Measurements from ENCODE around the gene WBP1. TPM values are rescaled to one million over a fixed set of nuclear protein-coding genes. Genes with fewer than 3 reads are reported as not detected.
A peak's percentile ranks its signal among the peaks of the same experiment; 100 is the strongest.

The WBP1 gene
- total and polyA plus RNA-seq, 2 experiments from 2014 or later, result 156 to 174 TPM

DNA sequence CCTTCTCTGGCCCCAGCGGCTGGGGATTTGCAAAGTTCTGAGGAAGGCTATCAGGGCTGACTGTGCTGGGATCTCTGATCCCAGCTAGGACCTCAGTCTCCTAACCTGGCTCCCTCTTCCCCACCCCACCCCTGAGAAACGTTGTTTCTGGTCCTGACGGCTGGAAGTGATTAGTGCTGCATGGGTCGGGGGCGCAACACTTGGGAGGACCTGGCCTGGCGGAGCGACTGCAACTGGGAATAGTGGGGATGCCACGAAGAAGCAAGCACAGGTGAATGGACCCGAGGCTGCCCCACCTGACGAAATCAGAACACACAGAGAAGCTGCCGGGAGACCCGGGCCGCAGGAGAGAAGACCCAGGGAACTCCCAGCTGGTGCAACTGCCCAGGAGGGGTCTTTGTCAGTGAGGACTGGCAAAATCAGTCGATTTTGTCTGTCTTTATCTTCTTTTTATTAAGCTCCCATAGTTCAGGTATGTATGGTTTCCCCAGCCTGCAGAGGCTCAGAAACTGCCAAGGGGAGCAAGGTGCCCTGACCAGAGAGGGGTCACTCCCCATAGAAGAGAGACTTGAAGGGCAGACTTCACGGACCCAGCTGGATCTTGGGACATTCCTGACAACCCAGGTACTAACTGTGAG, 41.8 kb downstream of the WBP1 start:
- H3K27ac ChIP-seq, result no peak overlapping the region
- peaks cover 17% of the 10 kb centered on the region for H3K4me1 ChIP-seq (ENCODE audit: low read depth)
- no peaks in the 10 kb centered on the region for H3K36me3 ChIP-seq
- TF ChIP-seq, protein P1, sequence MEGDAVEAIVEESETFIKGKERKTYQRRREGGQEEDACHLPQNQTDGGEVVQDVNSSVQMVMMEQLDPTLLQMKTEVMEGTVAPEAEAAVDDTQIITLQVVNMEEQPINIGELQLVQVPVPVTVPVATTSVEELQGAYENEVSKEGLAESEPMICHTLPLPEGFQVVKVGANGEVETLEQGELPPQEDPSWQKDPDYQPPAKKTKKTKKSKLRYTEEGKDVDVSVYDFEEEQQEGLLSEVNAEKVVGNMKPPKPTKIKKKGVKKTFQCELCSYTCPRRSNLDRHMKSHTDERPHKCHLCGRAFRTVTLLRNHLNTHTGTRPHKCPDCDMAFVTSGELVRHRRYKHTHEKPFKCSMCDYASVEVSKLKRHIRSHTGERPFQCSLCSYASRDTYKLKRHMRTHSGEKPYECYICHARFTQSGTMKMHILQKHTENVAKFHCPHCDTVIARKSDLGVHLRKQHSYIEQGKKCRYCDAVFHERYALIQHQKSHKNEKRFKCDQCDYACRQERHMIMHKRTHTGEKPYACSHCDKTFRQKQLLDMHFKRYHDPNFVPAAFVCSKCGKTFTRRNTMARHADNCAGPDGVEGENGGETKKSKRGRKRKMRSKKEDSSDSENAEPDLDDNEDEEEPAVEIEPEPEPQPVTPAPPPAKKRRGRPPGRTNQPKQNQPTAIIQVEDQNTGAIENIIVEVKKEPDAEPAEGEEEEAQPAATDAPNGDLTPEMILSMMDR (IDR thresholded peaks at IDR 0.05; ENCODE audit: low read depth, low read length), result no peak
- H3K9me3 ChIP-seq (ENCODE audit: low read depth), result no peaks in the 10 kb centered on the region
- H3K27me3 ChIP-seq, result peaks cover 100% of the 10 kb centered on the region
- DNase-seq (ENCODE audit: low read depth in 1 of 2, low spot score in 1 of 2), result no peak
- peak overlapping the region; percentile 28 for H3K4me3 ChIP-seq

DNA sequence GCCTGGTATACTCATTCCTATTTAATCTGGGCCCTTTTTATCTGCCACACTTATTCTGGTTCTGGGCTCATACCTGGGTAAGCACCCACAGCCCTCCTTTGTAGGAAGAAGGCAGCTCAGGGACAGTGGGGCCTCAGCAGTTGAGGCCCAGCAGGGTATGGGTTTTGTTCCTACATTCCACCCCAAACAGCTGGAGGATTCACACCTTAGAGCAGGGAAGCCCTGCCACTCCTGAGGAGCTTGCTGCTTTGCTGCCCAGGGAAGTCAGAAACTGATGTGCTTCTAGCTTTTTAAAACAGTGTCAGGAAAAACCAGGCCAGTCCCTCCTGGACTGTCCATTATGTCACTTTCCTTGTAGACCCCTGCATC, 42.3 kb downstream of the WBP1 start:
- H3K36me3 ChIP-seq, result peaks cover 4% of the 10 kb centered on the region
- H3K9me3 ChIP-seq (ENCODE audit: low read depth), result no peaks in the 10 kb centered on the region
- no peak overlapping the region for H3K4me3 ChIP-seq
- TF ChIP-seq, protein P1 (IDR thresholded peaks at IDR 0.05; ENCODE audit: low read depth, low read length), result no peak
- no peak overlapping the region for H3K27ac ChIP-seq
- H3K27me3 ChIP-seq, result peaks cover 100% of the 10 kb centered on the region
- H3K4me1 ChIP-seq (ENCODE audit: low read depth), result peaks cover 17% of the 10 kb centered on the region
- DNase-seq (ENCODE audit: low read depth in 1 of 2, low spot score in 1 of 2), result no peak

DNA sequence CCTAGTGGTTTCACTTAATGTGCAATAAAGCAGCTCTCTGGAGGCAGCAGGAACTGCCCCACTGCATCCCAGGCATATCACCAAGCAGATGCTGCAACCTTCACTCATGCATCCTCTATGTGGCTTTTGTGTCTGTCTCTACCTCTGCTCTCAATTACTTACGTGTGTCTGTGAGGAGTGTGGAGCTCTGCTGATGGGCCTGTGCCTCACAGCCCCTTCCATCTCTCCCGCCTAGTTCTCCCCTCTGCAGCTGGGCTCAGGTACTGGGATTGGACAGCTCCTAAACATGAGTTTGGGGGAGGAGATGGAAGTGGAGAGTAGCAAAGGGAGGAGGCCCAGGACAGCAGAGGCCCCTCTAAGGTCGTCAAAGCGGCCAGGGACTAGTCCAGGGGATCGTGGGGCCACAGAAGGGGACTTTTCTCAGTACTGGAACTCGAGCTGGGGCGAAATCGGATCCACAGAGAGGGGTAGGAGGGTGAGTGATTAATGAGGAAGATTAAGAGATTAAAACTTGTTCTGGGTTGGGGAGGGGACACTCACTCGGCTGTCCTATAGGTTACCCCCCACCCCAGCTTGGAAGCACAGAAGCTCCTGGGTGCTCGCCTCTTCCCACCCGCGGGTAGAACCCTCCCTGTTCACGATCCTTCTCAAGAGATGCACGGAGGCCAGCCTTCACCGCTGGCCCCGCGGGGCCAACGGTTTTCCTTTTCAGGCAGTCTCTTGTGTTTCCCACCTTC, 43.3 kb downstream of the WBP1 start:
- Histone ChIP-seq H3K9me3 (ENCODE audit: low read depth) (no peaks in the 10 kb centered on the region), H3K4me3 (no peak overlapping the region), H3K27ac (no peak overlapping the region), H3K4me1 (ENCODE audit: low read depth) (peaks cover 17% of the 10 kb centered on the region), H3K27me3 (peaks cover 93% of the 10 kb centered on the region), H3K36me3 (peaks cover 4% of the 10 kb centered on the region)
- TF ChIP-seq, protein P1 (IDR thresholded peaks at IDR 0.05; ENCODE audit: low read depth, low read length), result no peak
- DNase-seq (ENCODE audit: low read depth in 1 of 2, low spot score in 1 of 2), result no peak

DNA sequence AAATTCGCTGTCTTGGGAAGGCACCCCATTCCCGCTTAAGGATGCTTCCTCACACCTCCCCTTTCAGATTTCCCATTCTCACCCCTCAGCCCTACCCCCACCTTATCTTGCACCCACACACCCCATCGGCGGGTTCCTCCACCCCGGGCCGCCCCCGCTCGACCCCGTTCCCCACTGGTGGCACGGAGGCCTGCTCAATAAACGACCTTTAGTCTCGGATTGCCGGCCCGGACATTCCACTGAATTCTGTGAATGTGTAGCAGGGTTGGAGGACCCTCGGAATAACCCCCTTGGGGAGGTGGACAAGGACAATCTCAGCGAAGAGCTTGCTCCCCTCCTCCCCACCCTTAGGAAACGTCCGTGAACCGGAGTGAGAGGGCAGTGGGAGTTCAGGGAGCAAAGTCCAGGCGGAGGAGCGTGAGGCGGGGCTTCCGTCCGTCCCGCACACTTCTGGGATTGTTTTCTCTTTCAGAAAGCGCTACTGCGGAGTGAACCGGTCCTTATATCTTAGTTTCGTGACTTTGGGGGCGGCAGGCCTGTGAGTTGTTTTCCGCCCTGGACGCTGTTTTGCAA, 44.0 kb downstream of the WBP1 start:
- no peak for DNase-seq (ENCODE audit: low read depth in 1 of 2, low spot score in 1 of 2)
- Histone ChIP-seq H3K27me3 (peaks cover 86% of the 10 kb centered on the region), H3K4me1 (ENCODE audit: low read depth) (peaks cover 17% of the 10 kb centered on the region)

DNA sequence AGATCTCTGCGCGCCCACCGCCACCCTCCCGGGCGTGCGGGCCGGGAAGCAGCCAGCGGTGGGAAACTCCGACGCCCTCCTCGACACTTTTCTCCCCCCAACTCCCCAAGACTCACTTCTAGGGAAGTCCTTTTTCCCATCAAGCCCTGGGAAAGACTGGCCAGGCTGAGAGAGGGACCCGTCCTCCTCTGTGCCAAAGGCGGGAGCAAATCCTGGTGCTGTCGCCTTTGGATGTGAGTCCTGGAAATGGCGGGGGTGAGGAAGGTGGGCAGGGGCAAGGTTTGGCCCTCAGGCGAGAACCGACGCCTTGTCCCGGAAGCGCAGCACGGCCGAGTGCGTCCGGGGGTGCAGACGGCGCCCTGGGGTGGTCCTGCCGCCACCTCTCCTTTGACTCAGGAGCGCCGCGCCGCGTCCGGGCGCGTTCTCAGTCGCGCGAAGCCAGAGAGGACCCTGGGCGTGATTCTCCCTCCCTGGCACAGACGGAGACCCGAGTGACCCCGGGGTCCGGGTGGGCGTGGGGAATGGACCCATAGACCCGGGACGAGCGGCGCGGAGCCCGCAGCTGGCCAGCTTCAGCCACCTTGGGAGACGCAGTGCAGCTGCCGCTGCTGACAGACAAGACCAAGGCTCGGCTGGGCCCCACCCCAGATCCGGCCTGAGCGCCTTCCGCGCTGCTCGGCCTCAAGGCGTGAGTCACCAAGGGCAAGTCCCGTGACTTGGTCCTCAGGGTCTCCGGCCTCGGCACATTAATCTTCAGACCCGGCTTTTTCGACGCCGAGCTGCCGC, 44.7 kb downstream of the WBP1 start:
- Histone ChIP-seq H3K4me3 (peak overlapping the region; percentile 19), H3K27ac (no peak overlapping the region), H3K36me3 (peaks cover 4% of the 10 kb centered on the region), H3K4me1 (ENCODE audit: low read depth) (peaks cover 15% of the 10 kb centered on the region), H3K27me3 (peaks cover 79% of the 10 kb centered on the region), H3K9me3 (ENCODE audit: low read depth) (no peaks in the 10 kb centered on the region)
- TF ChIP-seq, protein P1 (IDR thresholded peaks at IDR 0.05; ENCODE audit: low read depth, low read length), result peak; percentile 52
- peak; percentile 39 to 93 for DNase-seq (ENCODE audit: low read depth in 1 of 2, low spot score in 1 of 2)

More for the DNA sequence above, 44.0 kb downstream of the WBP1 start:
- Histone ChIP-seq H3K9me3 (ENCODE audit: low read depth) (no peaks in the 10 kb centered on the region), H3K4me3 (peak overlapping the region; percentile 19), H3K27ac (no peak overlapping the region), H3K36me3 (peaks cover 4% of the 10 kb centered on the region)
- TF ChIP-seq, protein P1 (IDR thresholded peaks at IDR 0.05; ENCODE audit: low read depth, low read length), result no peak

Data from cardiac muscle cell (in vitro differentiated cells and primary cell).